ENCODE data around the gene EXOC3L1. TPM values are rescaled to one million over a fixed set of nuclear protein-coding genes. Genes with fewer than 3 reads are reported as not detected.

Gene EXOC3L1
- total RNA-seq, 2 donors from 2014 or later: 0.37 to 1.5 TPM

DNA sequence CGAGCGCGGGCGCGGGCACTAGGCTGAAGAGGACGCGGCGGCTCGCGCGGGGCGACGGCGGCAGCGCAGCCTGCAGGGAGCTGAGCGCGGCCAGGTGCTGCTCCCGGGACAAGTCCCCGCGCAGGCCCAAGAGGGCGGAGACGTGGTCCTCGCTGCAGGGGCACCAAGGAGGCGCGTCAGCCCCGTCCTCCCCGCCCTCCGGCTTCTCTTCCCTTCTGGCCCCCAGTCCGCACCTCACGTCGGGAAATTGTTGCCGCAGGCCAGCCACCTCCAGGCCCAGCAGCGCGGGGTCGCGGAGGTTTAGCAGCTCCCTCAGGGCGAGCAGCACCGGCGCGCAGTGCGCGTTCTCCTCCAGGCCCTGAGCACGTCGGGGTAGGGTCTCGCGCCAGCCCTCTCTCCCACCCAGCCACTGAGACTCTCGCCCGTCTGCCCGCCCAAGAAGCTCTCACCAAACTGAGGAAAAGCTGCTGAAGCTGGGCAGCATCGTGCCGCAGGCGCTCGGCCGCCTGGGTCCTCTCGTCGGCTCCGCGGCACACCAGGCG lies 5.4 kb downstream of the EXOC3L1 start:
- Mint-ChIP-seq H3K4me3 (no peak overlapping the region), H3K4me1 (peaks cover 8% of the 10 kb centered on the region), H3K36me3 (ENCODE audit: low read depth) (peaks cover 5% of the 10 kb centered on the region), H3K9me3 (no peaks in the 10 kb centered on the region), H3K27me3 (no peaks in the 10 kb centered on the region), H3K27ac (no peak overlapping the region)
- ATAC-seq (replicated peaks): peak; percentile 15

DNA sequence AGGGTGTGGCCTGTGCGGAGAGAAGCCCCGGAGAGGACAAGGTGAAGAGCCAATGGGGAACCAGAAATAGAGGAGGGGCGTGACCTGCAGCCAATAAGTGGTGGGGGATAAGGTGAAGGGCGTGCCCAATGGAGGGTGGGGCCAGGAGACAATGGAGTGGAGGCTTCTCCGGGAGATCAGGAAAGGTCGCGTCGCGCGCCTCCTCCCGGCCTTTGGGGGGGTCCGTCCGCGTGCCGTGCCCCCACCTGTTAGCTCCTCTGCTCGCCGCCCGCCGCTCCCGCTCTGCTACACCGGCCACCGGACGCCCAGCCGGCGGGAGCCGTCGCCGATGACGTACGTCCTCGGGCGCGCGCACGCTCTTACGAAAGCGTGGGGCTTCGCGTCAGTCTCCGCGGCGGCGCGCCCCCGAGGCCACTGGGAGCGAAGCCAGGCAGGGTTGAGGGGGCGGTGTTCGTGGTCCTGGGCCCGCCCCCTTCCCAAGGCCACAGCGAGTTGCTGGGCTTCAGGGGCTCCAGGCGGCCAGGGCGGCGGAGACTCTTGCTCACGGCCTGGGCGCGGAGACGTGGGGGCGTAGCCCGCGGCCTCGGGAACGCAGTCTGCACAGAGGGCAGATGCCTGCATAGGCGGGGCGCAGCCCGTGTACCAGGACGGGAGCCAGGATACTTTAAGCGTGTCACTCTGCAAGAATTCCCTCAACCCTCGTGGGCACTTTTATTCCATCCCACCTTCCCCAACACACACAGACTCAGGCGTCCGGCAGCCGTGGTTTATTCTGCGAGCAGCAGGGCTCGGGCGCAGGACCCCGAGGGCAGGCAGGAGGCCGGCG lies 6.1 kb downstream of the EXOC3L1 start, which contains the start of gene MATCAP1:
Gene MATCAP1 (minus strand): TSS at position 337 of the 826 bp plus-strand sequence. CDS start 3,353 bp downstream, outside the sequence.
- Mint-ChIP-seq H3K4me1 (peaks cover 11% of the 10 kb centered on the region), H3K9me3 (no peaks in the 10 kb centered on the region), H3K36me3 (ENCODE audit: low read depth) (peaks cover 7% of the 10 kb centered on the region), H3K27ac (no peak within 1 kb of the TSS), H3K27me3 (no peaks in the 10 kb centered on the region), H3K4me3 (no peak within 1 kb of the TSS)
- ATAC-seq (replicated peaks): peak; percentile 94

DNA sequence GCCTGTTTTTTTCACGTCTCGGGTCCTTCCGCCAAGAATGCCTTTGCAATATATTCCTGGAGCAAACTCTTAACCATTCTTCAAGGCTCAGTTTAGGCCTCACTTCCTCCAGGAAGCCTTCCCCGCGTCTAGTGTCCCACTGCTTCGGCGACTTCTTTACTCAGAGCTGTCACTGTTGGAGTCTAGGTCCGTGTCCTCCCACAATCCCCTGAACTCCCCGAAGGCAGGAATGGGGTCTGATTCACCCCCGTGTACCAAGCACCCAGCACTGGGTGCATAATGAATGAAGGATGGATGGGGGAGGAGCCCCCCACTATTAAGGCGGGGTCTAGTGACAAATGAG lies 6.7 kb downstream of the EXOC3L1 start:
- no peaks in the 10 kb centered on the region for H3K27me3 Mint-ChIP-seq
- H3K4me3 Mint-ChIP-seq: no peak overlapping the region
- H3K4me1 Mint-ChIP-seq: peaks cover 13% of the 10 kb centered on the region
- H3K27ac Mint-ChIP-seq: no peak overlapping the region
- ATAC-seq (replicated peaks): no peak
- H3K9me3 Mint-ChIP-seq: no peaks in the 10 kb centered on the region
- H3K36me3 Mint-ChIP-seq (ENCODE audit: low read depth): peaks cover 9% of the 10 kb centered on the region

DNA sequence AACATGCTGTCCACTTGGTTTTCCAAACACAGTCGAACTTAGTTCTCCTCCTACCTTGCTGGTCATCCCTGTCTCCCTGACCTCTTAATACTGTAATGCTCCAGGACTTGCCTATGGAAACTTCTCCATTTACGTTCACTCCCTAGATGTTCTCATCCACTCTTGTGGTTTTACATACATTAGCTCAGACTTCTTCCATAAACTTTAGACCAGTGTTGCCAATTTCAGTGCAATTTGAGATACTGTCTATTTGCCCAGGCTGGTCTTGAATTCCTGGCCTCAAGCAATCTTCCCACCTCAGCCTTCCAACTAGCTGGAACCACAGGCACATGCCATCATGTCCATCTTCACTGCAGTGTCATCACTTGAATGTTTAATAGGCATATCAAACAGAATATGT lies 7.6 kb downstream of the EXOC3L1 start:
- Mint-ChIP-seq H3K9me3 (no peaks in the 10 kb centered on the region), H3K4me1 (peaks cover 22% of the 10 kb centered on the region), H3K27me3 (no peaks in the 10 kb centered on the region), H3K36me3 (ENCODE audit: low read depth) (peaks cover 19% of the 10 kb centered on the region), H3K4me3 (no peak overlapping the region), H3K27ac (no peak overlapping the region)
- ATAC-seq (replicated peaks): no peak

DNA sequence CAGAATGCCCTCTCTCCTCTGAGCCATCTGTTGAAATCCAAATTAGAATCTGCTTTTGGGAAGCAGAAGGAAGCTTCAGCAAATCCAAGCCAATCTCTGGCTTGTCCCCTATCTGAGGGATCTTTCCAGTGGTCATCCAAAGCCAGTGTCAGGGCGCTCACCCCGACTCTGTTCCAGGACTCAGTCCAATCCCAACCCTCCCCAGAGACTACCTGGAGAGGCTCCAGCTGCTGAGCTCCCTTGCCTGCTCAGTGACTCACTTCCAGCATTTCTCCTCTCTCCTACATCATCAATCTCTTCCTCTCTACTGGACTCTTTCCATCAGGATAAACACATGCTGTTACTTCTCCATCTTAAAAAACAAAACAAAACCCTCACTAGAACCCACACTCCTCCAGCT lies 8.6 kb downstream of the EXOC3L1 start:
- Mint-ChIP-seq H3K36me3 (ENCODE audit: low read depth) (peaks cover 28% of the 10 kb centered on the region), H3K9me3 (no peaks in the 10 kb centered on the region), H3K4me3 (no peak overlapping the region), H3K27me3 (no peaks in the 10 kb centered on the region), H3K27ac (no peak overlapping the region), H3K4me1 (peaks cover 27% of the 10 kb centered on the region)
- no peak for ATAC-seq (replicated peaks)

DNA sequence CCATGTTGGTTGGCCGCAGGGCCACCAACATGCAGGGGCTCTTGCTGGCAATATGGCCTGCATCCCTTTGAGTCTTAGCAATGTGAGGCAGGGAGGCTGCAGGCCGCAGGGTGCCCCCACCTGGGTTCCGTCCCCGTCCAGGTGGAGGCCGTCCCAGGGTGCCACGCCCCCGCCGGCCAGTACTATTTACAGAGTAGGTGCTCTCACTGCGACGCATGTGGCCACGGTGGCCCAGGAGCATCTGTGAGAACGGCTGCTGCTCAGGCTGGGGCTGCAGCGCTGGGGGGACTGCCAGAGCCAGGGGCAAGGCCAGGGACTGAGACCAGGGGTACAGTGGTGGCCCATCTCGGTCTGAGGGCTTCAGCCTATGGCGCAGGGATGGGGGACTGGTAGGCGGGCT lies 9.8 kb downstream of the EXOC3L1 start:
- Mint-ChIP-seq H3K4me1 (peaks cover 29% of the 10 kb centered on the region), H3K27me3 (no peaks in the 10 kb centered on the region)

DNA sequence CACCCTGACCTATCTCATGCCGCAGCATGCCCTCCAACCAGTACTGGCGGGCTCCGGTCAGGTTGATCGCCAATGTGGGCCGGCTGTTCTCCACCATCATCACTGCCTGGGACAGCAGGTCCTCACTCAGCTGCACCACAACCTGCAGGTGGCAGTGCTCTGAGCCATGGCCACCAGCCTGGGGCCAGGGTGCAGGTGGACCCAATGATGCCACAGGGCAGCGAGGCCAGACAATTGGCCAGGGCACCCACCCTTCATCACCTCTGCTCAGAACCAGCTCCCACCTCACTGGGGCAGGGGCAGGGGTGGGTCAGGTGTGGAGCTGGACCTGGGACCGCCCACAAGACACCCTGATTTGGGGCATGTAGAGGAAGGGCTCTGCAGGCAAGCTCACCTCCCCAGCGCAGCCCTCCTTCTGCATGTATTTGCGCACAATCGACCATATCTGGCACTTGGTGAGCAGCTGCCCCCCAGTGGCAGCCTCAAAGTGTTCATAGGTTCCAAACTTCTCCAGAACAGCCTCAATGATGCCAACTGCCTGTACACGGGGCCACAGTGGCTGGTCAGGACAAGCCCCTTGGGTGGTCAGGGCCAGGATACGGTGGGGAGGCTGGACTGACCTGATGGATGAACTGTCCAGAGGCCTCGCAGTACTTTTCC lies 10.4 kb downstream of the EXOC3L1 start:
- H3K36me3 Mint-ChIP-seq (ENCODE audit: low read depth): peaks cover 42% of the 10 kb centered on the region
- H3K4me1 Mint-ChIP-seq: peaks cover 28% of the 10 kb centered on the region
- no peak for ATAC-seq (replicated peaks)
- no peak overlapping the region for H3K27ac Mint-ChIP-seq
- H3K9me3 Mint-ChIP-seq: no peaks in the 10 kb centered on the region
- H3K27me3 Mint-ChIP-seq: no peaks in the 10 kb centered on the region
- H3K4me3 Mint-ChIP-seq: peak overlapping the region; percentile 99

More for the DNA sequence above, 9.8 kb downstream of the EXOC3L1 start:
- H3K9me3 Mint-ChIP-seq: no peaks in the 10 kb centered on the region
- ATAC-seq (replicated peaks): no peak
- no peak overlapping the region for H3K27ac Mint-ChIP-seq
- no peak overlapping the region for H3K4me3 Mint-ChIP-seq
- H3K36me3 Mint-ChIP-seq (ENCODE audit: low read depth): peaks cover 37% of the 10 kb centered on the region

DNA sequence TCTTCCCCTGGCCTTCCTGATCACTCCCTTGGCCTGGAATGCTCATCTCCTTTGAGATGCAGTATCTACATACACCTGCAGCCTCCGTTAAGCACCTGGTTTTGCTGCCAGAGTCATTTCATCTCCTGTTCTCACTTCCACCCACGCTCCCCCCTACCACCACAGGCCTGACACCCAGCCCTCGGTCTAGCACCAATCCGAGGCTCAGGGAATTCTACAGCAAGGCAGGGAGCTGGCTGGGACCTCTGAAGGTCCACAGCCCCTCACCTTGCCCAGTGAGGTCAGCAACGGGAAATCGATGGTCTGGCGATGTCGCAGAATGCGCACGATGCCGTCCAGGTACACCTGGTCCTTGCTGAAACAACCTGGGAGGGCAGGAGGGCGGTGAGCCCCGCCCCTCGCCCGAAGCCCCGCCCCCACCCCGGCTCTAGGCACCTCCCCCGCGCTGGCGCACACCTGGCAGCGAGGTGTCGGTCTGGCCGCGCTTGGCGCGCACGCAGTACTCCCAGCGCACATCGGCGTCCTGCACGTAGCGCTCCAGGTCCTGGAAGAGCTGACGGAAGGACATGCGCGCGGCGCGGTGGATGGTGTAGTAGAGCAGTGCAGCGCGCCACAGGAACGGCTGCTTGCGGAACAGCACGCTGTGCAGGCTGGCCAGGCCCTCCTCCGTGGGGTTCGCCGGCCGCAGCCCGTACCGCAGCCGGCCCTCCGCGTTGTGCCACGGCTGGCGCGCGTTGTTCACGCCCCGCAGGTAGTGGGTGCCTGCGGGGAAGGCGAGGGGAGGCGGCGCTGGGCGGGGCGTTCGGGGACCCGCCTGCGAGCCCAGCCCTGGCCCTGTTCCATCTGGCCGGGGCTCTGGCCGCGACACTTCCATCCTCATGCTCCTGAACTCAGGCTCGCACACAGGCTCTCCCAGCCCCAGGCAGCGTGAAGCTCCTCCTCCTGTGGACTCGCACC lies 11.9 kb downstream of the EXOC3L1 start:
- Mint-ChIP-seq H3K4me1 (peaks cover 37% of the 10 kb centered on the region), H3K27ac (peak overlapping the region; percentile 56), H3K9me3 (no peaks in the 10 kb centered on the region), H3K27me3 (peaks cover 5% of the 10 kb centered on the region), H3K4me3 (peak overlapping the region; percentile 99), H3K36me3 (ENCODE audit: low read depth) (peaks cover 57% of the 10 kb centered on the region)
- ATAC-seq (replicated peaks): peak; percentile 54

DNA sequence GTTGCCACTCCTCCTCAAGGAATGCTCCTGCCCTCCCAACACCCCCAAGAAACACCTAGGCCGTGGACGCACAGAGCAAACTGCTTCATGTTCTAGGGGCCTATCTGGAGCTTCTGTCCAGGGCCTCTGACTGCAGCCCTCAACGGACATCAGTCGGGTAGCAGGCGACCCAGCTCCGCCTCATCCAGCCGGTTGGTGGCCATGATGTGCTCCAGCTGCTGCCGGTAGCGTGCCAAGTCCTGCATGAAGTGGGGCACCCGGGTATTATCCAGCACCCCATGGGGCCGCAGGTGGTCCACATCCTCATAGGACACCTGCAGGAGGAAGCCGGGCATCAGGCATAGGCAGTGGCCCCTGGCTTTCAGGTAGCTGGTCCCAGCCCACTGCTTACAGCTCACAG lies 13.3 kb downstream of the EXOC3L1 start:
- Mint-ChIP-seq H3K4me3 (peak overlapping the region; percentile 99), H3K27me3 (peaks cover 8% of the 10 kb centered on the region), H3K9me3 (no peaks in the 10 kb centered on the region), H3K27ac (peak overlapping the region; percentile 56), H3K4me1 (peaks cover 42% of the 10 kb centered on the region), H3K36me3 (ENCODE audit: low read depth) (peaks cover 62% of the 10 kb centered on the region)
- no peak for ATAC-seq (replicated peaks)

DNA sequence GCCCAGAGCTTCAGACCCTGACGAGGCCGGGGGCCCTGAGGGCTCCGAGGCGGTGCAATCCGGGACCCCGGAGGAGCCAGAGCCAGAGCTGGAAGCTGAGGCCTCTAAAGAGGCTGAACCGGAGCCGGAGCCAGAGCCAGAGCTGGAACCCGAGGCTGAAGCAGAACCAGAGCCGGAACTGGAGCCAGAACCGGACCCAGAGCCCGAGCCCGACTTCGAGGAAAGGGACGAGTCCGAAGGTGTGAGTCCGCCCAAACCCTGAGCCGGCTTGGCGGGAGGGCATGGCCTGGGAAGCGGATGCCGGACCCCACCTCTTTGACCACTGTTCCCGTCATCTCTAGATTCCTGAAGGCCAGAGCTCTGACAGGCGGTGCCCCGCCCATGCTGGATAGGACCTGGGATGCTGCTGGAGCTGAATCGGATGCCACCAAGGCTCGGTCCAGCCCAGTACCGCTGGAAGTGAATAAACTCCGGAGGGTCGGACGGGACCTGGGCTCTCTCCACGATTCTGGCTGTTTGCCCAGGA lies 15.2 kb downstream of the EXOC3L1 start:
- Mint-ChIP-seq H3K4me3 (peak overlapping the region; percentile 99), H3K36me3 (ENCODE audit: low read depth) (peaks cover 81% of the 10 kb centered on the region), H3K27ac (no peak overlapping the region), H3K27me3 (peaks cover 14% of the 10 kb centered on the region), H3K9me3 (no peaks in the 10 kb centered on the region), H3K4me1 (peaks cover 57% of the 10 kb centered on the region)
- ATAC-seq (replicated peaks): no peak

DNA sequence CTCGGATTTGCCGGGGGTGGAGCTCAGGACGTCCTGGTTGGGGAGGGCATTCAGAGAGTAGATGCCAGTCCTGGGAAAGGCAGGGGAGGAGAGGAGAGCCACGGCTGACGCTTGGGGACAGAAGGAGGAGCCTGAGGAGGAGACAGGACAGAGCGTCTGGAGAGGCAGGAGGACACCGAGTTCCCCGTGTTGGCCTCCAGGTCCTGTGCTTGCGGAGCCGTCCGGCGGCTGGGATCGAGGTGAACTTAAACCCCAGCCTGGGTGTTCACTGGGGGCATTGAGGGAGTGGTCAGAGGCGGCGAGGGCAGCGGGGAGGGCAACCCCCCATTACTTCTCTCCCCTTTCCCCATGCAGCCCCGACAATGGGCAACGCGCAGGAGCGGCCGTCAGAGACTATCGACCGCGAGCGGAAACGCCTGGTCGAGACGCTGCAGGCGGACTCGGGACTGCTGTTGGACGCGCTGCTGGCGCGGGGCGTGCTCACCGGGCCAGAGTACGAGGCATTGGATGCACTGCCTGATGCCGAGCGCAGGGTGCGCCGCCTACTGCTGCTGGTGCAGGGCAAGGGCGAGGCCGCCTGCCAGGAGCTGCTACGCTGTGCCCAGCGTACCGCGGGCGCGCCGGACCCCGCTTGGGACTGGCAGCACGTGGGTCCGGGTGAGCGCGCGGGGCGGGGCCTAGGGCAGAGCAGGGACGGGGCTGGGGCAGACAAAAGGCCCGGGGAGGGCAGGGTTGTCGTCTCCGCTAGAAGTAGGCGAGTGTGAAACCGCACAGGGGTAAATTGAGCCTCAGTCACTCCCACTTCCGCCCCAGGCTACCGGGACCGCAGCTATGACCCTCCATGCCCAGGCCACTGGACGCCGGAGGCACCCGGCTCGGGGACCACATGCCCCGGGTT lies 15.9 kb downstream of the EXOC3L1 start:
- peak overlapping the region; percentile 99 for H3K4me3 Mint-ChIP-seq
- no peaks in the 10 kb centered on the region for H3K9me3 Mint-ChIP-seq
- H3K36me3 Mint-ChIP-seq (ENCODE audit: low read depth): peaks cover 88% of the 10 kb centered on the region
- peak overlapping the region; percentile 86 for H3K27ac Mint-ChIP-seq
- peak; percentile 54 for ATAC-seq (replicated peaks)
- peaks cover 56% of the 10 kb centered on the region for H3K4me1 Mint-ChIP-seq
- H3K27me3 Mint-ChIP-seq: peaks cover 14% of the 10 kb centered on the region

DNA sequence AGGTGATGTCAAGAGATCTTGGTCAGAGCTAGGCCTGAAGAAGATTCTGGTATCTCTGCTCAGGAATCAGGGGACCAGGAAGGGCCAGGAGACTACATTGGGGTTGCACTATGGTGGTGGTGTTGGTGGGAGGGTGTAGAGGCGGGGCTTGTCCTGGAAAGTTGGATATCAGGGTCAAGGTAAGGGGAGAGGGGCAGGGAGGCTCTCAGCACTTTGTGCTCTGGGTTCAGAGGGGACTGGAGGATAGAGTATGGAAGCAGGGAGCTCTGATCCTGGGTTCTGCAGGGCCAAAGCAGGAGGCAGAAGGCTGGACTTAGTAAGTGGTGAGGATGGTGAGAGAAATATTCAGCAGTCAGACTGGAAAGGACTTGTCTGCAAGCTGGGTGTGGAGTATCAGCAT lies 16.6 kb downstream of the EXOC3L1 start:
- peaks cover 55% of the 10 kb centered on the region for H3K4me1 Mint-ChIP-seq
- H3K27ac Mint-ChIP-seq: peak overlapping the region; percentile 86
- no peaks in the 10 kb centered on the region for H3K9me3 Mint-ChIP-seq
- peaks cover 92% of the 10 kb centered on the region for H3K36me3 Mint-ChIP-seq (ENCODE audit: low read depth)
- peak overlapping the region; percentile 99 for H3K4me3 Mint-ChIP-seq
- no peak for ATAC-seq (replicated peaks)
- H3K27me3 Mint-ChIP-seq: peaks cover 14% of the 10 kb centered on the region
